ENCODE measurements around the gene MARCO. TPM values are rescaled to one million over a fixed set of nuclear protein-coding genes. Genes with fewer than 3 reads are reported as not detected.

The MARCO gene
- total RNA-seq, 1 experiment from 2014 or later = 0.26 TPM

GRCh38 chr2:118983915-118984314, 41.9 kb downstream of the MARCO start:
- H3K4me1 ChIP-seq (ENCODE audit: control insufficient read depth, insufficient read depth, low read length) = no peaks in the 10 kb centered on the region
- TF ChIP-seq CTCF (IDR thresholded peaks at IDR 0.05) = no peak
- no peak for TF ChIP-seq POLR2AphosphoS5 (IDR thresholded peaks at IDR 0.05; ENCODE audit: low read depth, low read length)
- no peak for TF ChIP-seq REST (IDR thresholded peaks at IDR 0.05; ENCODE audit: insufficient read depth in 1 of 2, low read depth in 2 of 2, low read length in 1 of 2)
- TF ChIP-seq SIN3A (IDR thresholded peaks at IDR 0.05; ENCODE audit: borderline replicate concordance, insufficient read depth, low read depth, low read length) = no peak
- no peak for TF ChIP-seq TCF7L2 (IDR thresholded peaks at IDR 0.05; ENCODE audit: low read depth, low read length)
- DNase-seq (ENCODE audit: low read depth, low spot score) = no peak
- BruUV-seq (replicated peaks) = no TSS peak
- POLR2A ChIA-PET = no interaction called here
- ATAC-seq = no peak
- in situ Hi-C loops (cut with HindIII; ENCODE audit: low pct_unique_long_range_greater_than_20kb, low sequenced_read_pairs) = no loop called here
- H3K9me3 ChIP-seq (ENCODE audit: control insufficient read depth, insufficient read depth, low read depth, low read length) = no peaks in the 10 kb centered on the region
- H3K36me3 ChIP-seq (ENCODE audit: control insufficient read depth, insufficient read depth, low read length) = no peaks in the 10 kb centered on the region
- CTCF ChIA-PET = interaction anchor here (0.6 kb wide), 1 partner anchor 113 kb away, joined by 4 read pairs; no protein-coding TSS in a partner anchor
- no peak overlapping the region for H3K27ac ChIP-seq (ENCODE audit: low read length)
- peaks cover 11% of the 10 kb centered on the region for H3K27me3 ChIP-seq (ENCODE audit: control insufficient read depth, insufficient read depth, low read length)
- no peak overlapping the region for H3K4me3 ChIP-seq (ENCODE audit: low read depth in 2 of 2, low read length in 2 of 2)
- intact Hi-C loops (cut with micrococcal nuclease; ENCODE audit: unreplicated experiment) = no loop called here

GRCh38 chr2:118986738-118987137, 44.7 kb downstream of the MARCO start:
- ATAC-seq (no peak), DNase-seq (ENCODE audit: low read depth, low spot score) (no peak)
- in situ Hi-C loops (cut with HindIII; ENCODE audit: low pct_unique_long_range_greater_than_20kb, low sequenced_read_pairs) (no loop called here), intact Hi-C loops (cut with micrococcal nuclease; ENCODE audit: unreplicated experiment) (no loop called here)
- CTCF ChIA-PET = no interaction called here
- Histone ChIP-seq H3K9me3 (ENCODE audit: control insufficient read depth, insufficient read depth, low read depth, low read length) (no peaks in the 10 kb centered on the region), H3K27ac (ENCODE audit: low read length) (no peak overlapping the region), H3K4me1 (ENCODE audit: control insufficient read depth, insufficient read depth, low read length) (no peaks in the 10 kb centered on the region), H3K4me3 (ENCODE audit: low read depth in 2 of 2, low read length in 2 of 2) (no peak overlapping the region), H3K36me3 (ENCODE audit: control insufficient read depth, insufficient read depth, low read length) (no peaks in the 10 kb centered on the region), H3K27me3 (ENCODE audit: control insufficient read depth, insufficient read depth, low read length) (peaks cover 11% of the 10 kb centered on the region)
- no peak for TF ChIP-seq CTCF (IDR thresholded peaks at IDR 0.05)
- no peak for TF ChIP-seq SIN3A (IDR thresholded peaks at IDR 0.05; ENCODE audit: borderline replicate concordance, insufficient read depth, low read depth, low read length)
- no peak for TF ChIP-seq REST (IDR thresholded peaks at IDR 0.05; ENCODE audit: insufficient read depth in 1 of 2, low read depth in 2 of 2, low read length in 1 of 2)
- TF ChIP-seq POLR2AphosphoS5 (IDR thresholded peaks at IDR 0.05; ENCODE audit: low read depth, low read length) = no peak
- no peak for TF ChIP-seq TCF7L2 (IDR thresholded peaks at IDR 0.05; ENCODE audit: low read depth, low read length)
- POLR2A ChIA-PET = no interaction called here
- no TSS peak for BruUV-seq (replicated peaks)
